Stimulated activated memory B cell treated with anti-CD40 and anti-IgM and Interleukin-4, amounts not matched to agents 10 μg/mL and 1 μg/mL and 100 μg/mL, for 72 hours (primary cell): ENCODE results near the gene APOL4.
"Not testable (repeated sequence)": the region's sequence is repeated elsewhere in the genome, so short reads cannot be mapped to it uniquely, and the experiment has no call there.

Experiments used
- ATAC-seq: fragments of 150-1000 bp; cut with Tn5 transposase; 2 replicates; pipeline ENCODE4 v1.10.0; 2021
- H3K27ac Mint-ChIP-seq: one replicate; pipeline ENCODE4 v1.8.0; 2022; ENCODE audit warnings: mild to moderate bottlenecking, mixed read lengths
- H3K27me3 Mint-ChIP-seq: one replicate; pipeline ENCODE4 v1.8.0; 2022; ENCODE audit warnings: mixed read lengths
- H3K36me3 Mint-ChIP-seq: one replicate; pipeline ENCODE4 v1.8.0; 2022; ENCODE audit warnings: mixed read lengths
- H3K4me1 Mint-ChIP-seq: one replicate; pipeline ENCODE4 v1.8.0; 2022; ENCODE audit warnings: mixed read lengths
- H3K4me3 Mint-ChIP-seq: one replicate; pipeline ENCODE4 v1.8.0; 2022; ENCODE audit warnings: mild to moderate bottlenecking, moderate library complexity, mixed read lengths
- H3K9me3 Mint-ChIP-seq: one replicate; pipeline ENCODE4 v1.8.0; 2022; ENCODE audit warnings: mixed read lengths

Gene APOL4, protein sequence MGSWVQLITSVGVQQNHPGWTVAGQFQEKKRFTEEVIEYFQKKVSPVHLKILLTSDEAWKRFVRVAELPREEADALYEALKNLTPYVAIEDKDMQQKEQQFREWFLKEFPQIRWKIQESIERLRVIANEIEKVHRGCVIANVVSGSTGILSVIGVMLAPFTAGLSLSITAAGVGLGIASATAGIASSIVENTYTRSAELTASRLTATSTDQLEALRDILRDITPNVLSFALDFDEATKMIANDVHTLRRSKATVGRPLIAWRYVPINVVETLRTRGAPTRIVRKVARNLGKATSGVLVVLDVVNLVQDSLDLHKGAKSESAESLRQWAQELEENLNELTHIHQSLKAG

DNA sequence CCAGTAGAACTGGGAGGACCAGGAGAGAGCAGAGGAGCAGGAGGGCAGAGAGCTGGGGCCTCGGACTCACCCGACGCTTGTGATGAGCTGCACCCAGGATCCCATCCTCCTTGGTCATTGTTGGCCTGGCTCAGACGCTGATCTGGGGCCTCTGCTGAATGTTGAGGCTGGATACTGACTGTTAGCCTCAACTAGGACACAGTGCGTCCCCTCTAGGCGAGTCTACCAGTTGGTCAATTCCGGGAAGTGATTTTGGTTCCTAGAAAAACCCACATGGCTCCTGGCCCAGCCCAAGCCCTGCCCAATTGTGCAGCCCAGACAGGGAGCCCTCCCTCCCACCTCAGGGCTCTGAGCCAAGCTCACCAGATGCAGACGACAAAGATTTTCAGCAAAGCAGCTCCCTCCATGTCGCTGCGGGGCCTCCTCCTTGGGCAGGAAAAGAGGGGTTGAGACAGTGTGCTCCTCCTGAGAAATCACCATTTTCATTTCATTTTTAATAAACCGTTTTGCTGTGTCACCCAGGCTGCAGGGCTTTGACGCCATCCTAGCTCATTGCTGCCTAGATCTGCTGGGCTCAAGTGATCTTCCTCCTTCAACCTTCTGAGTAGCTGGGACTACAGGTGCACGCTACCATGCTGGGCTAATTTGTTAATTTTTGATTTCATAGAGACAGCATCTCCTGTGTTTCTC lies at the start of gene APOL4:
Gene APOL4 (minus strand): TSS at position 180 of the 690 bp plus-strand sequence. CDS start 75 bp downstream, at position 105.
- H3K36me3 Mint-ChIP-seq = no peaks in the 10 kb centered on the region
- no peak within 1 kb of the TSS for H3K27ac Mint-ChIP-seq
- no peak for ATAC-seq
- no peak within 1 kb of the TSS for H3K4me3 Mint-ChIP-seq
- no peaks in the 10 kb centered on the region for H3K9me3 Mint-ChIP-seq
- peaks cover 24% of the 10 kb centered on the region for H3K4me1 Mint-ChIP-seq
- H3K27me3 Mint-ChIP-seq = peaks cover 64% of the 10 kb centered on the region

DNA sequence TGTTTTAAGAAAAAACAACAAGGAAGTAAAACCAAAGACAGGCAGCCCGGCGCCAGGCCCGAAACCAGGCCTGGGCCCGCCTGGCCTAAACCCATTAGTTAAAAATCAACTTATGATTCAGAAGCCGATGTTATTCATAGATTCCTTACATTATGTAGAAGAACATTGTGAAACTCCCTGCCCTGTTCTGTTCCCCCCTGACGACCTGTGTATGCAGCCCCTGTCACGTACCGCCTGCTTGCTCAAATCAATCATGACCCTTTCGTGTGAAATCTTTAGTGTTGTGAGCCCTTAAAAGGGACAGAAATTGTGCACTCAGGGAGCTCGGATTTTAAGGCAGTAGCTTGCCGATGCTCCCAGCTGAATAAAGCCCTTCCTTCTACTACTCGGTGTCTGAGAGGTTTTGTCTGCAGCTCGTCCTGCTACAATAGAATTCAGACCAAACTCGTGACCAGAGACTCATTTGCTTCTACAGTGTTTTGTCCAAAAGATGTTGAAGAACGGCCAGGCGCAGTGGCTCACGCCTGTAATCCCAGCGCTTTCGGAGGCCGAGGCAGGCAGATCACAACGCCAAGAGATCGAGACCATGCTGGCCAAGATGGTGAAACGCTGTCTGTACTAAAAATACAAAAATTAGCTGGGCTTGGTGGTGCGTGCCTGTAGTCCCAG lies 48.8 kb upstream of the APOL4 start:
- H3K27me3 Mint-ChIP-seq, ATAC-seq, H3K9me3 Mint-ChIP-seq, H3K4me3 Mint-ChIP-seq, H3K36me3 Mint-ChIP-seq: not testable (repeated sequence)
- H3K4me1 Mint-ChIP-seq = peaks cover 44% of the 10 kb centered on the region
- H3K27ac Mint-ChIP-seq = peak overlapping the region; percentile 54

DNA sequence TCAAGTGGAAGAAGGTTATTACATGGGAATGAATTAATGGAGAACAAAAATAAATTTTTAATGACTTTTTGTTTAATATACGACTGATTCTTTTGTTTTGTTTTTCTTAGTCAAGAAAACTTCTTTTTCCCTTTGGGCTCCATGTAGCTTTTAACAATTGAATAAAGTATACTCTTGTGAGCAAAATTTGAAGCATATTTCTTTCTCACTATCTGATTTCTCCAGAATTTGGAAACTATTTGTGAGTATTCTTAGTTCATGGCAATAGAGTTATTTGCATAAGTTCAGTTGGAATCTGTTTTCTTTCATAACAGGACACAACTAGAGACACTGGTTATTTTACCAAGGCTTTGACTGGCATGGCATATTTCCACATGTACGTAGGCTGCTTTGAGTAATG lies 47.6 kb upstream of the APOL4 start:
- H3K27ac Mint-ChIP-seq = no peak overlapping the region
- H3K27me3 Mint-ChIP-seq = no peaks in the 10 kb centered on the region
- H3K4me3 Mint-ChIP-seq = no peak overlapping the region
- no peaks in the 10 kb centered on the region for H3K9me3 Mint-ChIP-seq
- no peak for ATAC-seq
- H3K36me3 Mint-ChIP-seq = no peaks in the 10 kb centered on the region
- H3K4me1 Mint-ChIP-seq = peaks cover 35% of the 10 kb centered on the region

DNA sequence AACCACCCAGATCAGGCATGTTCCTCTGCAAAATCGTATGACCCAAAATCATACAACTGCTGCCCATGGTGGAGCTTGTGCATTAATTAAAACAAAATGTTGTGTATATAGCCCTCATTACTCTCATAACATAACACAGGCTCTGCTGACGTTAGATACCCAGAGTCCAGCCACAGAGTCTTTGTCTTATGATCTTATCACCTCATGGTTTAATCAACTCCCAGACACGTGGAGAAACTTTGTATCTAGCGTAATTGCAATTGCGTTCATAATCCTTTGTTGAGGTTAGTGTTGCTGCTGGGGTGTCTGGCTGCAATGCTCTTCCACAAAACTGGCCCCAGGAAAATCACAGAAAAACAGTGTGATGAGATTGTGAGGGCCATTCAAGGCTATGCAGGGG lies 46.3 kb upstream of the APOL4 start:
- Mint-ChIP-seq H3K4me3 (no peak overlapping the region), H3K9me3 (no peaks in the 10 kb centered on the region), H3K27ac (no peak overlapping the region), H3K4me1 (peaks cover 23% of the 10 kb centered on the region), H3K27me3 (no peaks in the 10 kb centered on the region), H3K36me3 (no peaks in the 10 kb centered on the region)
- no peak for ATAC-seq

DNA sequence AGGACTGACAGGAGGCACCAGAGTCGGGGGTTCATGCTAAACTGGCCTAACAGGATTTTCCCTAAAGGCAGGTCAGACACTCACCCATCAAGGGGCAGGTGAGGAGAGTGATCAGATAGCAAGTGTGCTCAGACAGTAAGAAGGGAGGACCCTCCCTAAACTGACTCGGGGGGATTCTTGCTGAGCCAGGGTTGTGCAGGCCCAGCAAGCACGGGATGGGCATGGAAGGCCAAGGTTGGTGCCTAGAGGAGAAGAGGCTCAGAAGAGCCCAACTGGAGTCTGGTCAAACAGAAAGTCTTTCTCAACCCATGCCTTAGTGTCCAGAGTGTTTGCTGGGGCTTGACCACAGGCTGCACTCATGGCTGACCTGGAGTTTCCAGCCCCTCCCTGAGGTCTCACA lies 45.1 kb upstream of the APOL4 start:
- no peaks in the 10 kb centered on the region for H3K36me3 Mint-ChIP-seq
- H3K4me3 Mint-ChIP-seq = no peak overlapping the region
- peaks cover 10% of the 10 kb centered on the region for H3K4me1 Mint-ChIP-seq
- no peaks in the 10 kb centered on the region for H3K9me3 Mint-ChIP-seq
- ATAC-seq = no peak
- H3K27me3 Mint-ChIP-seq = no peaks in the 10 kb centered on the region
- H3K27ac Mint-ChIP-seq = no peak overlapping the region

DNA sequence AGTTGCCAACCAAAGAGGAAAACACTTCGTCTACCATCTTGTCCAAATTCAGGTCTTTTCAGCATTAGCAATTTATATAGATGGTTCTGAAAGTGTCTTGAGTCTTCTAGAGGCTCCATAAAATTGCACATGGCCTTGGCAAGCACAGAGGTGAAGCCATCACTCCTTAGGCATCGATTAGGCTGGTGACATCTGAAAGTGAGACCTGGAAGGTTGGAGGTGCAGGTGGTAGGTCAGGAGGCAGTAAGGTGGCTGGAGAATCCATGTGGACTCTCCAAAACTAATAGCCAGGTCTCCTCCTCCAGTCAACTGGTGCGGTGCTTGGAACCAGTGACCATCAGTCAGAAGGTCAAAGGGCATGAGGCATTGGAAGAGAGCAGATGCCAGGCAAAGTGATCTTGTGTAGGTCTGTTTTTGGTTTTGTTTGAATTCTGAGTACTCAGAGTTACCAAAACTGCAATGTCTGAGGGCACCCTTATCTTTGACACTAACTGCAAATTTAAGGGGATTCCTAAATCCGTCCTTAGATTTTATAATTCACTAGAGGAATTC lies 44.3 kb upstream of the APOL4 start:
- Mint-ChIP-seq H3K36me3 (no peaks in the 10 kb centered on the region), H3K9me3 (no peaks in the 10 kb centered on the region), H3K4me1 (peaks cover 7% of the 10 kb centered on the region), H3K4me3 (no peak overlapping the region), H3K27ac (no peak overlapping the region), H3K27me3 (no peaks in the 10 kb centered on the region)
- ATAC-seq = no peak

DNA sequence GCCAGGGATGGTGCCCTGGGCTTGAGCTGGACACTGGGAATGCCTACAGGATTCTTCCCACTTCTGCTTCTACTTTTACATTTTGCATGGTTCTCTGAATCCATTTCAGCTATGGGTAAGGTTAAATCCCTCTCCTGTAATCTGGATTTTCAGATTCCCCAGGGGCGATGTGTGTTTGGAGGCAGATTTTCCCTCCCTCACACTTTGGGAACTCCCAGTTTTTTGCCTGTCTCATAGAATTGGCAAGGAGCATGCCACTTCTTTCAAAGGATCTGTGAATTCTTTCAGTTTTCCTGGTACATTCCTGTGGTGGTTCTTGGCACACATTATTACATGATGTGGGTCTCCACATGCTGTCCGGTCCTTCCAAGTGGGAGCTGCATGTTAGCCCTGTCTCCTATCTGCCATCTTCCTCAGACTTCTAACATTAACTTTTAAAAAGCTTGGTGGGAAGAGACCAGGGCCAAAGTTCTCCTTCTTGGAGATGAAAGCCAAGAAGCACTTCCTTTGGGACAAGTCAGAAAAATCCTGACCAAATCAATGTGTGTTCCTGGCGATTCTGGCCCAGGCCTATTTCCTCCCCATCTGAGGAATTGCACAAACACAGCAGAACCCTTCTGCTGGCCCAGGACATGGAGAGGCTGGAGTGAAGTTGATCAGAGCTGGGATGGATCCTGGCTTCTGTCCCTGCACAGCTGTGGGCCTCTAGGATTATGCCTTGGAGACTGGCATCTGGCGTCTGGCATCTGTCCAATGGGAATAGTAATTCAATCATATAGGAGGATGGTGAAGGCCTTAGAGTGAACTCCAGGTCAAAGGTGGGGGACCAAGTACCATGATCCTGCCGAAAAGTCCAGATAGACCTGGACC lies 43.1 kb upstream of the APOL4 start:
- H3K4me1 Mint-ChIP-seq = peaks cover 5% of the 10 kb centered on the region
- no peak overlapping the region for H3K4me3 Mint-ChIP-seq
- H3K27ac Mint-ChIP-seq = no peak overlapping the region
- no peaks in the 10 kb centered on the region for H3K36me3 Mint-ChIP-seq
- no peaks in the 10 kb centered on the region for H3K9me3 Mint-ChIP-seq
- no peak for ATAC-seq
- H3K27me3 Mint-ChIP-seq = no peaks in the 10 kb centered on the region

DNA sequence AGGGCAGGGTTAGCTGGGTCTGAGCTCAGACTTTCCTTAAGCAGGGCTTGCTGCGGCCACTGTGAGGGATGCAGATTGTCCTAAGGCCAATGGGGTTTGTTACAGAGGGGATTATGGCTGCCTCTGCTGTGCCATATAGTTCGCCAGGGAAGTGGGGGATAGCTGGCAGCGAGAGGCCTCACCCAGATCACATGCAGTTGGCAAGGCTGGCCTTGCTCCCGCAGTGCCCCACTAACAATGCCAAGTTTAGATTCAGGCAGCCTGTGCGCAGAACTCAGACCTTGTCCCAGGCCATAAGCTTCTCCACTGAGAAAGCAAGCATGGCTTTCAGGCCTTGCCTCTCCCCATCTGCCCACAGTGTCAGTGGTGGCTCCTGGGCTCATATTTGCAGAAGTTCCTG lies 42.4 kb upstream of the APOL4 start:
- Mint-ChIP-seq H3K9me3 (no peaks in the 10 kb centered on the region), H3K27ac (no peak overlapping the region), H3K4me3 (no peak overlapping the region), H3K36me3 (no peaks in the 10 kb centered on the region), H3K27me3 (no peaks in the 10 kb centered on the region), H3K4me1 (peaks cover 12% of the 10 kb centered on the region)
- ATAC-seq = no peak

DNA sequence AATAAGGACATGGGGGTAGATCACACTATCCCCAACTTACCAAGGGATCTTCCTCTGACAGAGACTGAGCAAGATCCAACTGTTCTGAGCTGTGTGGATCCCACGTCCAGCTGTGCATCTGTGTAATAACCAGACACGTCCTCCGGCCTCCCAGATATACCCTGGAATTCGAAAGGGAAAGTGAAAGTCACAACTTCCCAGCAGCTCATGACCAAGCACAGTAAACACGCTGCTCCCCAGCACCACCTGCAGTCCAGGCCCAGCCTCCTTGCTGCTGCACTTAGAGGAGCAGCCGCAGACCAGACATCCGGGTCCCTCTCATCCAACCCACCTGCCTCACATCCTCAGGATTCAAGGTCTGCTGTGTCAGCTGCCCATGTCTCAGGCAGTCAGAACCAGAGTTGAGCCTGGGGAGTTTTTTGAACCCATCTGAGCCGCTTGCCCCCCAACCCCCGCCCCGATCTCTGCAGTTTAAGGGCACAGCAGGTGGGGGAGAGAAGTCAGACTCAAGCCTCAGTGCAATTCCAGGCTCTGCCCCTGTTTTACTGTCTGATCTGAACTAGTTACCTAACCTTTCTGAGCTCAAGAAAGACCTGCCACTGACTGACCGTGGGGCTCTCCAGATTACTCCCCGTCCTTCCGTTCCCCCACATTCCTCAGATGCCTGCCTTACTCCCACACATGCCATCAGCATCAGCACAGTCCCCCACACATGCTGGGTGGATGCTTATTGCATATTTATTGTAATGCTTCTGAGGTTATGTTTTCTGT lies 38.0 kb upstream of the APOL4 start, which contains the start of gene APOL2:
Gene APOL2 (minus strand): TSS at position 127 of the 771 bp plus-strand sequence. CDS start 6,365 bp downstream, outside the sequence.
- Mint-ChIP-seq H3K27me3 (no peaks in the 10 kb centered on the region), H3K27ac (peak within 1 kb of the TSS; percentile 97), H3K4me3 (peak within 1 kb of the TSS; percentile 93), H3K4me1 (peaks cover 54% of the 10 kb centered on the region), H3K9me3 (peaks cover 2% of the 10 kb centered on the region), H3K36me3 (peaks cover 31% of the 10 kb centered on the region)
- ATAC-seq = peak; percentile 99

DNA sequence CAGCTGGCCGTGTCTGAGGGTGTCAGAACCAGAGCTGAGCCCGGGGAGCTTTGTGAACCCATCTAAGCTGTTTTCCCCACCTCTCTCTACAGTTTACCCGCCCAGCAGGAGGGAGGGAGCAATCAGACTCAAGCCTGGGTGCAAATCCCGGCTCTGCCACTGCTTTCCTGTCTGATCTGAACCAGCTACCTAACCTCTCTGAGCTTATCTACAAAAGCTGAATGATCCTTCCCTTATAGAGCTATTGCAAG lies 37.5 kb upstream of the APOL4 start:
- peak; percentile 37 for ATAC-seq
- Mint-ChIP-seq H3K27ac (peak overlapping the region; percentile 97), H3K9me3 (peaks cover 2% of the 10 kb centered on the region), H3K27me3 (no peaks in the 10 kb centered on the region), H3K4me1 (peaks cover 59% of the 10 kb centered on the region), H3K36me3 (peaks cover 36% of the 10 kb centered on the region), H3K4me3 (peak overlapping the region; percentile 93)

DNA sequence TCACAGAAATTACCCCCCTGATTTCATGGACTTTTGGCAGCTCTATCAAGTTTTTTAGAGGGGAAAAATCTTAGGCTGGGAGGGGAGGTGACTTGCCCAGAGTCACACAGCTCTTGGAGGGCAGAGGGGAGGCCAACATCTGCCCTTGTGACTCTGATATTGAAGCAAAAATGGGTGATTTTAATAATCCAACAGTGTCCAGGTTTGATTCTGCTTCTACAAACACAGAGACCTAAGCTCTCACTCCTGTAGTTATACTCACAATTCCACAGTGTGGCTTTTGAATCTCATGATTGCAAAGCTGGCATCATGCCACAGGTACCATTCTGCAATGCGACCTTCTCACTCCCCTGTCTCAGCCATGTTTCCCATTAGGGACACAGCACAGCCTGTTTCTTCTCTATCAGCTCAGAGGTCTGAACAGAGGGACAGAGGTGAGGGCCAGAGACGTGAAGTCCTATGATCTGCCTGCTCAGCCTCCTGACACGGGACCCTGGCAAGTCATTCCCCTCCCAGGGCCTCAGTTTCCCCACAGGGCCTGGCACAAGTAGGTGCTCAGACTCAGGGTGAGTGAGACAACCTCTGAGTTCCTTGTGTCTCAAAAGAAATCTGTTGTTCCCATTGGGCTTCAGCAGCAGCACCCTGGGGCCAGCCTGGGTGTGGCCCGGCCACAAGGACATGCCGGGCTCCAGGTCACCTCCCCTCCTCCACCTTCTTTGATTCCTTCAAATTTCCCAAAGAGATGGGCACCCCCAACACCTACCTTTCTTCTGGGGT lies 37.0 kb upstream of the APOL4 start:
- peak overlapping the region; percentile 93 for H3K4me3 Mint-ChIP-seq
- H3K27ac Mint-ChIP-seq = peak overlapping the region; percentile 97
- H3K9me3 Mint-ChIP-seq = peaks cover 2% of the 10 kb centered on the region
- H3K4me1 Mint-ChIP-seq = peaks cover 64% of the 10 kb centered on the region
- ATAC-seq = peak; percentile 18
- H3K36me3 Mint-ChIP-seq = peaks cover 40% of the 10 kb centered on the region
- H3K27me3 Mint-ChIP-seq = no peaks in the 10 kb centered on the region

DNA sequence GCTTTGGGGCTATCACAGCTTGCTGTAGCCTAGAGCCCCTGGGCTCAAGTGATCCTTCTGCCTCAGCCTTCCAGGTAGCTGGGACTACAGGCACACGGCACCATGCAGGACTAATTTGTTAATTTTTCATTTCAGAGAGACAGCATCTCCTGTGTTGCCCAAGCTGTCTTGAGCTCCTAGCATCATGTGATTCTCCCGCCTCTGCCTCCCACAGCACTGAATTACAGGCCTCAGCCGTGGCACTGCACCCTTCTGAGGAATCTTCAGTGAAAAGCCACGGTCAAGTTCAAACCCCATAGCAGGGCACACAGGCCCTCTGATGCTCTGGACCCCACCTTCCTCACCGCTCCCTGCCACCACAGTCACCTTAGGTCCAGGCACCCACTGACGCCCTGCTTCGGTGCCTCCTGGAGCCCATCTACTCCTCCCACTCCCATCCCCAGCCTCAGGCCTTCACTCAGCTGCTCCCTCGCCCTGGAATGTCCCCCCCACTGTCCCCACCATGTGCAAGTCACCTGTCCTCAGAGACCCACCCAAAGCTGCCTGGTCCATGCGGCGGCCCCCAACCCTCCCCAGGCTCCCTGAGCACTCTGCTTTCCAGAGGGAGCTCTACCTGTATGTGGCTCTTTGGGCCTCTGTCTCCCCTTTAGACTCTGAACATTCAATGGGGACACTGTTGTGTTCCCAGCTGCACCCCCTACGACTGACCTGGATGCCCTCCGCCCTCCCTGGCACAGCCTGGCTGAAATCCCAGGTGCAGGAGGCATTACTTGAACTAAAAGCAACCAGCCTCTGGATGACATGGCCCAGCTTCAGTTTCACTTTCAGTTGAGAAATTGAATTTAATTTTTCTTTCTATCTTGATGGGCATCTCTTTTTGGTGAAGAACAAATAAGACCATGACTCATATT lies 36.1 kb upstream of the APOL4 start:
- H3K9me3 Mint-ChIP-seq = peaks cover 2% of the 10 kb centered on the region
- peak overlapping the region; percentile 97 for H3K27ac Mint-ChIP-seq
- ATAC-seq = no peak
- peak overlapping the region; percentile 93 for H3K4me3 Mint-ChIP-seq
- no peaks in the 10 kb centered on the region for H3K27me3 Mint-ChIP-seq
- H3K36me3 Mint-ChIP-seq = peaks cover 47% of the 10 kb centered on the region
- H3K4me1 Mint-ChIP-seq = peaks cover 73% of the 10 kb centered on the region
